Lung (tissue), 12 donors: ENCODE data around the gene PTPRG. TPM values are rescaled to one million over a fixed set of nuclear protein-coding genes. Genes with fewer than 3 reads are reported as not detected.

ENCODE experiments used
- ATAC-seq: fragments of 200-7000 bp; cut with Tn5 transposase; one replicate; pipeline ENCODE4 v1.9.1; 2020; ENCODE audit warnings: moderate number of reproducible peaks; ENCODE audit not compliant: insufficient read depth, low FRiP score
- DNase-seq, 3 donors: peaks; one replicate each; pipeline ENCODE4 v3.0.0-alpha.2; 2013 to 2017
- H3K27ac ChIP-seq, 2 donors: one replicate each; pipeline ENCODE4 v1.5.1; 2013; ENCODE audit warnings: mild to moderate bottlenecking in 2 of 2, moderate library complexity in 2 of 2, control low read depth in 1 of 2, inconsistent platforms in 1 of 2, low read depth in 1 of 2, low read length in 1 of 2
- H3K27me3 ChIP-seq, 3 donors: one replicate each; pipeline ENCODE4 v1.5.1; 2013; ENCODE audit warnings: low read length in 2 of 3; ENCODE audit not compliant: control insufficient read depth in 3 of 3, insufficient read depth in 3 of 3
- H3K36me3 ChIP-seq, 4 donors: one replicate each; pipeline ENCODE4 v1.5.1; 2013; ENCODE audit warnings: low read length in 4 of 4, mild to moderate bottlenecking in 1 of 4, moderate library complexity in 1 of 4; ENCODE audit not compliant: control insufficient read depth in 4 of 4, insufficient read depth in 4 of 4
- H3K4me1 ChIP-seq, 5 donors: one replicate each; pipeline ENCODE4 v1.5.1; 2013; ENCODE audit warnings: low read length in 5 of 5, mild to moderate bottlenecking in 2 of 5, moderate library complexity in 1 of 5; ENCODE audit not compliant: control insufficient read depth in 5 of 5, insufficient read depth in 5 of 5
- H3K4me3 ChIP-seq: one replicate; pipeline ENCODE4 v1.5.1; 2013; ENCODE audit warnings: mild to moderate bottlenecking, control low read depth, moderate library complexity
- H3K9ac ChIP-seq, 2 donors: one replicate each; pipeline ENCODE4 v1.5.1; 2013; ENCODE audit warnings: low read length in 2 of 2, control low read depth in 1 of 2; ENCODE audit not compliant: insufficient read depth in 1 of 2
- H3K9me3 ChIP-seq, 4 donors: one replicate each; pipeline ENCODE4 v1.5.1; 2013; ENCODE audit warnings: low read length in 3 of 4, mild to moderate bottlenecking in 1 of 4, moderate library complexity in 1 of 4; ENCODE audit not compliant: control insufficient read depth in 4 of 4, insufficient read depth in 3 of 4
- CTCF ChIP-seq: IDR thresholded peaks from 2 replicates; pipeline ENCODE4 v1.5.1; 2012; ENCODE audit warnings: mild to moderate bottlenecking; ENCODE audit errors: control extremely low read depth, extremely low read depth
- WGBS, 2 donors: extraction: QIAGEN DNeasy Blood & Tissue Kit; methylation state at CpG; one replicate each; pipeline ENCODE4 v1.1.7; 2013; 5-methylcytosine and 5-hydroxymethylcytosine counted together
- polyA plus RNA-seq, 2 donors: library from polyadenylated mRNA; stranded (reverse); fragments of 200-250 nt; gene quantifications; one replicate each; pipeline ENCODE4 v1.2.1, GENCODE V29; 2013
- total RNA-seq, 2 donors: library from RNA; depleted of rRNA in 1 of 2; stranded (reverse); fragments of >200 nt in 1 of 2; gene quantifications; one replicate each; pipeline ENCODE4 v1.2.1, GENCODE V29; 2014 to 2021
- donor health status: control.
- donor health status: control.
- donor health status: Bipolar disorder and iron deficiency.
- donor health status: healthy.
- donor health status: DM: yes; HTN: yes; CAD: no.

Gene PTPRG
- total and polyA plus RNA-seq, 4 donors, result 8.5 to 131 (median 75.9) TPM

GRCh38 chr3:61699622-61700021 is 138.3 kb downstream of the PTPRG start:
- H3K4me1 ChIP-seq, result peaks cover 0 to 28% (median 4%) of the 10 kb centered on the region in 5 donors
- DNase-seq, result no peak
- no peaks in the 10 kb centered on the region for H3K27me3 ChIP-seq
- H3K36me3 ChIP-seq, result no peaks in the 10 kb centered on the region
- H3K9me3 ChIP-seq, result no peaks in the 10 kb centered on the region
- peak; percentile 30 for ATAC-seq
- H3K9ac ChIP-seq, result no peak overlapping the region
- TF ChIP-seq CTCF, result no peak
- no peak overlapping the region for H3K4me3 ChIP-seq
- H3K27ac ChIP-seq, result no peak overlapping the region

GRCh38 chr3:61701011-61701410 is 139.6 kb downstream of the PTPRG start:
- ATAC-seq, result no peak
- Histone ChIP-seq H3K4me3 (no peak overlapping the region), H3K4me1 (peaks cover 0 to 36% (median 5%) of the 10 kb centered on the region in 5 donors), H3K9ac (no peak overlapping the region), H3K36me3 (no peaks in the 10 kb centered on the region), H3K27me3 (no peaks in the 10 kb centered on the region), H3K27ac (no peak overlapping the region), H3K9me3 (no peaks in the 10 kb centered on the region)
- WGBS, 2 donors, result 66 to 70% methylated on average over 1 of the region's 1 CpG
- no peak for TF ChIP-seq CTCF
- no peak for DNase-seq

GRCh38 chr3:61702453-61702852 is 141.1 kb downstream of the PTPRG start:
- Histone ChIP-seq H3K4me3 (no peak overlapping the region), H3K9ac (no peak overlapping the region), H3K27ac (no peak overlapping the region), H3K9me3 (no peaks in the 10 kb centered on the region), H3K27me3 (no peaks in the 10 kb centered on the region), H3K4me1 (peaks cover 0 to 31% (median 5%) of the 10 kb centered on the region in 5 donors), H3K36me3 (no peaks in the 10 kb centered on the region)
- ATAC-seq (no peak), DNase-seq (no peak)
- WGBS, 2 donors, result 72 to 80% methylated on average over 4 of the region's 4 CpGs
- TF ChIP-seq CTCF, result no peak

- no peaks in the 10 kb centered on the region for H3K27me3 ChIP-seq
- WGBS, 2 donors, result 62 to 75% methylated on average over 2 of the region's 2 CpGs
- no peak overlapping the region for H3K27ac ChIP-seq
- no peak for TF ChIP-seq CTCF
- DNase-seq (no peak), ATAC-seq (no peak)
- no peaks in the 10 kb centered on the region for H3K9me3 ChIP-seq
- H3K4me1 ChIP-seq, result peaks cover 0 to 30% (median 0%) of the 10 kb centered on the region in 5 donors
- no peaks in the 10 kb centered on the region for H3K36me3 ChIP-seq
- H3K4me3 ChIP-seq, result no peak overlapping the region
- H3K9ac ChIP-seq, result no peak overlapping the region
These were observed 143.4 kb downstream of the PTPRG start for GRCh38 chr3:61704807-61705206.
